GM12878 (cell line): ENCODE data around the gene VEPH1. TPM values are rescaled to one million over a fixed set of nuclear protein-coding genes. Genes with fewer than 3 reads are reported as not detected.

Experiments
- ATAC-seq: fragments of 200-7000 bp; cut with Tn5 transposase; 3 replicates; pipeline ENCODE4 v1.9.1; 2020; ENCODE audit warnings: mild to moderate bottlenecking, moderate library complexity
- BruUV-seq: library from RNA; stranded (reverse); fragments of 400-500 nt; replicated peaks from 2 replicates; lab custom pipeline; 2021; lab: Mats Ljungman, UMichigan
- CTCF ChIA-PET: fragments of 300-600 bp; sonication (Branson Sonifier 250); formaldehyde crosslinking; extraction: SDS; loops from one replicate; lab custom pipeline; 2021; ENCODE audit warnings: inconsistent platforms; lab: Yijun Ruan, JAX
- POLR2A ChIA-PET: fragments of 350-600 bp; formaldehyde crosslinking; extraction: SDS; loops from one replicate; lab custom pipeline; 2021; ENCODE audit warnings: inconsistent platforms; lab: Charles Lee
- RAD21 ChIA-PET: fragments of 300-600 bp; sonication (Branson Sonifier 250); formaldehyde crosslinking; loops from one replicate; lab custom pipeline; 2023; ENCODE audit warnings: antibody characterized with exemption; ENCODE audit not compliant: unreplicated experiment; lab: Charles Lee
- SMC1A ChIA-PET: fragments of 300-600 bp; sonication (Branson Sonifier 250); formaldehyde crosslinking; loops from one replicate; lab custom pipeline; 2023; ENCODE audit not compliant: unreplicated experiment, uncharacterized antibody; lab: Charles Lee
- DNase-seq: peaks from one replicate; pipeline ENCODE4 v3.0.0-alpha.2; 2011; ENCODE audit warnings: low read depth, low spot score
- FAIRE-seq: peaks from 3 replicates; lab custom pipeline; 2011; peaks lifted over from hg19 to GRCh38; lab: Jason Lieb, UNC
- H2AFZ ChIP-seq: 2 replicates; pipeline ENCODE4 v1.6.0; 2011; ENCODE audit warnings: low read depth, low read length, control low read depth; ENCODE audit not compliant: control insufficient read depth
- H3K27ac ChIP-seq: 2 replicates; pipeline ENCODE4 v1.5.1; 2011; ENCODE audit warnings: control low read depth; ENCODE audit not compliant: control insufficient read depth, insufficient read depth
- H3K27me3 ChIP-seq, 2 experiments: replicated peaks in 1 of 2; 2 replicates each; pipeline versions ENCODE4 v1.6.0 to v1.6.1; 2011; ENCODE audit warnings: low read length in 1 of 2; ENCODE audit not compliant: control insufficient read depth in 2 of 2, insufficient read depth in 2 of 2
- H3K36me3 ChIP-seq, 2 experiments: 2 replicates each; pipeline ENCODE4 v1.5.1; 2011; ENCODE audit warnings: low read length in 1 of 2; ENCODE audit not compliant: control insufficient read depth in 2 of 2, insufficient read depth in 2 of 2
- H3K4me1 ChIP-seq: 2 replicates; pipeline ENCODE4 v1.6.1; 2011; ENCODE audit warnings: mild to moderate bottlenecking, low read length, moderate library complexity, mixed read lengths; ENCODE audit not compliant: control insufficient read depth, insufficient read depth
- H3K4me2 ChIP-seq: 2 replicates; pipeline ENCODE4 v1.6.0; 2011; ENCODE audit warnings: control low read depth; ENCODE audit not compliant: control insufficient read depth, insufficient read depth
- H3K4me3 ChIP-seq: fragments of 200-600 bp; sonication (generic); 2 replicates; pipeline ENCODE4 v1.5.1; 2016
- H3K79me2 ChIP-seq: 2 replicates; pipeline ENCODE4 v1.6.0; 2011; ENCODE audit warnings: low read length; ENCODE audit not compliant: control insufficient read depth, insufficient read depth
- H3K9ac ChIP-seq: 2 replicates; pipeline ENCODE4 v1.8.0; 2011; ENCODE audit warnings: low read length, control low read depth, mixed read lengths; ENCODE audit not compliant: control insufficient read depth, insufficient read depth
- H3K9me3 ChIP-seq: replicated peaks from 3 replicates; pipeline ENCODE4 v1.5.1; 2011; ENCODE audit warnings: mild to moderate bottlenecking, low read length; ENCODE audit not compliant: control insufficient read depth, insufficient read depth
- H4K20me1 ChIP-seq: 2 replicates; pipeline ENCODE4 v1.6.0; 2011; ENCODE audit not compliant: control insufficient read depth, insufficient read depth
- EP300 ChIP-seq, 2 experiments: fragments of 150-350 bp in 1 of 2; IDR thresholded peaks; 2 replicates each; pipeline ENCODE4 v1.6.1; 2011 to 2012; ENCODE audit warnings: low read depth in 2 of 2, low read length in 2 of 2, borderline replicate concordance in 1 of 2, improper control_type of control experiment in 1 of 2, inconsistent platforms in 1 of 2; ENCODE audit not compliant: control insufficient read depth in 1 of 2
- FOXM1 ChIP-seq: IDR thresholded peaks from 2 replicates; pipeline ENCODE4 v1.6.1; 2012; ENCODE audit warnings: low read depth, mild to moderate bottlenecking, inconsistent platforms, low read length, moderate library complexity
- LARP7 ChIP-seq: fragments of 450-650 bp; IDR thresholded peaks from 2 replicates; pipeline ENCODE4 v1.6.1; 2017; ENCODE audit warnings: mild to moderate bottlenecking
- SREBF2 ChIP-seq: IDR thresholded peaks from 2 replicates; pipeline ENCODE4 v1.6.1; 2012; ENCODE audit warnings: mild to moderate bottlenecking, low read length
- YY1 ChIP-seq: IDR thresholded peaks from 2 replicates; pipeline ENCODE4 v1.6.1; 2011; ENCODE audit warnings: low read depth, mild to moderate bottlenecking, low read length
- in situ Hi-C: fragments of 300-500 bp; cut with MboI; formaldehyde crosslinking; loops from 9 replicates; pipeline ENCODE4 v1.14.3; 2018; ENCODE audit warnings: mixed read lengths
- intact Hi-C: fragments of 100-400 bp; cut with micrococcal nuclease; formaldehyde crosslinking; loops from one replicate; pipeline ENCODE4 v1.14.2; 2022; ENCODE audit not compliant: unreplicated experiment
- polyA plus RNA-seq, 11 experiments: library from polyadenylated mRNA; depleted of rRNA in 4 of 11; unstranded in 6 of 11; stranded (reverse) in 5 of 11; fragments of >200 nt; fragmentation: Nextera tagmentation in 4 of 11; fragmentation: Illumina TruSeq in 1 of 11; extraction: Ambion mirVana in 4 of 11; extraction: Trizol in 1 of 11; gene quantifications; 1 replicate in 1 of 11; 2 replicates in 10 of 11; pipeline versions ENCODE4 v1.2.1 to v1.2.3, GENCODE V29; 2011 to 2016; ENCODE audit warnings: inconsistent platforms in 2 of 11, missing spikeins in 2 of 11, low read depth in 1 of 11
- total RNA-seq, 4 experiments: library from RNA; depleted of rRNA in 3 of 4; stranded (reverse); fragments of >200 nt in 3 of 4; fragmentation: Illumina TruSeq in 1 of 4; extraction: Trizol in 1 of 4; gene quantifications; 2 replicates each; pipeline versions ENCODE4 v1.2.1 to v1.2.3, GENCODE V29; 2013 to 2021
- TF ChIP-seq, protein P1 (sequence below): fragments of 450-650 bp; IDR thresholded peaks from 2 replicates; pipeline ENCODE4 v1.6.1; 2017; ENCODE audit warnings: mild to moderate bottlenecking, moderate library complexity
- TF ChIP-seq, protein P2 (sequence below): IDR thresholded peaks from 2 replicates; pipeline ENCODE4 v1.6.1; 2012; ENCODE audit warnings: low read depth, low read length, improper control_type of control experiment

VEPH1 gene
- total and polyA plus RNA-seq, 10 of the 15 experiments (the other 5 are each of a cell fraction or from before 2014, with no cell fraction given), result 0.04 to 0.26 (median 0.17) TPM; not detected in 7

DNA sequence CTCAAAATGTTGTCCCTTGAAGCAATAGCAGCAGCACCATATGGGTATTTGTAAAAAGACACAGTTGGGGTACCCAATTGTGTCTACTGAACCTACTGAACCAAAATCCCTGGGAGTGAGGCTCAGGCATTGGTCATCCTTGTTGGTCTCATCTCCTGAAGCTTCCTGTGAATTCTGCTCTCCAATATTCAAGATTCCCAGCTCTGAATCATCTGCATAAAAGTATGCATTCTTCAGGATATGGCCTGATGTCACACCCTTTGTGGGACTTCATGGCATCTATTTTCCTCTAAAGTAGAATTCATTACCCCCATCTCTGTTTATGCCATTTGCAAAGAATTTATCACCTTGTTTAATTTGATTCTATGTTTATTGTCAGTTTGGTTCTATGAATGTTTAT, 79.9 kb downstream of the VEPH1 start:
- H3K4me1 ChIP-seq, result no peaks in the 10 kb centered on the region
- H3K4me3 ChIP-seq, result no peak overlapping the region
- no peak overlapping the region for H3K4me2 ChIP-seq
- no peak for FAIRE-seq
- no peaks in the 10 kb centered on the region for H3K79me2 ChIP-seq
- H4K20me1 ChIP-seq, result no peaks in the 10 kb centered on the region
- SMC1A ChIA-PET, result no interaction called here
- H3K27ac ChIP-seq, result no peak overlapping the region
- in situ Hi-C loops, result no loop called here
- CTCF ChIA-PET, result no interaction called here
- H3K9ac ChIP-seq, result no peak overlapping the region
- H3K9me3 ChIP-seq, result no peaks in the 10 kb centered on the region
- no peak for TF ChIP-seq EP300 (IDR thresholded peaks at IDR 0.05; ENCODE audit: borderline replicate concordance in 1 of 2, control insufficient read depth in 1 of 2, low read depth in 2 of 2, low read length in 2 of 2)
- TF ChIP-seq, protein P1, sequence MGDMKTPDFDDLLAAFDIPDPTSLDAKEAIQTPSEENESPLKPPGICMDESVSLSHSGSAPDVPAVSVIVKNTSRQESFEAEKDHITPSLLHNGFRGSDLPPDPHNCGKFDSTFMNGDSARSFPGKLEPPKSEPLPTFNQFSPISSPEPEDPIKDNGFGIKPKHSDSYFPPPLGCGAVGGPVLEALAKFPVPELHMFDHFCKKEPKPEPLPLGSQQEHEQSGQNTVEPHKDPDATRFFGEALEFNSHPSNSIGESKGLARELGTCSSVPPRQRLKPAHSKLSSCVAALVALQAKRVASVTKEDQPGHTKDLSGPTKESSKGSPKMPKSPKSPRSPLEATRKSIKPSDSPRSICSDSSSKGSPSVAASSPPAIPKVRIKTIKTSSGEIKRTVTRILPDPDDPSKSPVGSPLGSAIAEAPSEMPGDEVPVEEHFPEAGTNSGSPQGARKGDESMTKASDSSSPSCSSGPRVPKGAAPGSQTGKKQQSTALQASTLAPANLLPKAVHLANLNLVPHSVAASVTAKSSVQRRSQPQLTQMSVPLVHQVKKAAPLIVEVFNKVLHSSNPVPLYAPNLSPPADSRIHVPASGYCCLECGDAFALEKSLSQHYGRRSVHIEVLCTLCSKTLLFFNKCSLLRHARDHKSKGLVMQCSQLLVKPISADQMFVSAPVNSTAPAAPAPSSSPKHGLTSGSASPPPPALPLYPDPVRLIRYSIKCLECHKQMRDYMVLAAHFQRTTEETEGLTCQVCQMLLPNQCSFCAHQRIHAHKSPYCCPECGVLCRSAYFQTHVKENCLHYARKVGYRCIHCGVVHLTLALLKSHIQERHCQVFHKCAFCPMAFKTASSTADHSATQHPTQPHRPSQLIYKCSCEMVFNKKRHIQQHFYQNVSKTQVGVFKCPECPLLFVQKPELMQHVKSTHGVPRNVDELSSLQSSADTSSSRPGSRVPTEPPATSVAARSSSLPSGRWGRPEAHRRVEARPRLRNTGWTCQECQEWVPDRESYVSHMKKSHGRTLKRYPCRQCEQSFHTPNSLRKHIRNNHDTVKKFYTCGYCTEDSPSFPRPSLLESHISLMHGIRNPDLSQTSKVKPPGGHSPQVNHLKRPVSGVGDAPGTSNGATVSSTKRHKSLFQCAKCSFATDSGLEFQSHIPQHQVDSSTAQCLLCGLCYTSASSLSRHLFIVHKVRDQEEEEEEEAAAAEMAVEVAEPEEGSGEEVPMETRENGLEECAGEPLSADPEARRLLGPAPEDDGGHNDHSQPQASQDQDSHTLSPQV, result no peak
- TF ChIP-seq, protein P2, sequence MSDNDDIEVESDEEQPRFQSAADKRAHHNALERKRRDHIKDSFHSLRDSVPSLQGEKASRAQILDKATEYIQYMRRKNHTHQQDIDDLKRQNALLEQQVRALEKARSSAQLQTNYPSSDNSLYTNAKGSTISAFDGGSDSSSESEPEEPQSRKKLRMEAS, result no peak
- no peak for TF ChIP-seq YY1
- no peak for TF ChIP-seq LARP7
- no peak for TF ChIP-seq SREBF2
- no peak for TF ChIP-seq FOXM1
- TF ChIP-seq, all 136 proteins: peak for 0
- ATAC-seq, result no peak
- Histone ChIP-seq H3K36me3 (no peaks in the 10 kb centered on the region), H2AFZ (no peak overlapping the region), H3K27me3 (no peaks in the 10 kb centered on the region)
- intact Hi-C loops, result no loop called here
- no TSS peak for BruUV-seq
- ChIA-PET POLR2A (no interaction called here), RAD21 (no interaction called here)
- DNase-seq, result no peak
